SK-N-SH (cell line): ENCODE results near the gene ZSCAN21. TPM values are rescaled to one million over a fixed set of nuclear protein-coding genes. Genes with fewer than 3 reads are reported as not detected.

Experiments
- CTCF ChIA-PET: fragments of 300-600, 350-600 bp; formaldehyde crosslinking; extraction: SDS; loops from one replicate; lab custom pipeline; 2021; lab: Yijun Ruan, JAX
- POLR2A ChIA-PET: fragments of 350-600 bp; sonication (Branson Sonifier 250); formaldehyde crosslinking; extraction: SDS; loops from one replicate; lab custom pipeline; 2020; ENCODE audit warnings: antibody characterized with exemption, inconsistent platforms; lab: Yijun Ruan, JAX
- DNase-seq: peaks from one replicate; pipeline ENCODE4 v3.0.0; 2012
- H2AFZ ChIP-seq: fragments of 200-600 bp; sonication (generic); 2 replicates; pipeline ENCODE4 v1.8.1; 2016; ENCODE audit warnings: antibody characterized with exemption, mild to moderate bottlenecking, low read depth
- H3F3A ChIP-seq: fragments of 200-600 bp; sonication (generic); replicated peaks from 2 replicates; pipeline ENCODE3; 2016; ENCODE audit warnings: antibody characterized with exemption, mild to moderate bottlenecking; ENCODE audit not compliant: insufficient read depth
- H3K27ac ChIP-seq, 2 experiments: fragments of 200-500 bp in 1 of 2; fragments of 200-600 bp in 1 of 2; sonication (Bioruptor generic) in 1 of 2; sonication (generic), shearing (Covaris generic) in 1 of 2; 2 replicates each; pipeline versions ENCODE4 v1.5.1 to v1.6.1; 2014 to 2016; ENCODE audit warnings: low read depth in 2 of 2, inconsistent platforms in 1 of 2, low read length in 1 of 2, mild to moderate bottlenecking in 1 of 2, mixed read lengths in 1 of 2
- H3K27me3 ChIP-seq: fragments of 200-600 bp; sonication (generic), shearing (Covaris generic); 2 replicates; pipeline ENCODE4 v1.6.1; 2016; ENCODE audit warnings: mixed run types; ENCODE audit not compliant: insufficient read depth
- H3K36me3 ChIP-seq, 2 experiments: fragments of 200-500 bp in 1 of 2; fragments of 200-600 bp in 1 of 2; sonication (Bioruptor generic) in 1 of 2; sonication (generic) in 1 of 2; replicated peaks in 1 of 2; 2 replicates each; pipeline versions ENCODE3 to v1.5.1; 2014 to 2016; ENCODE audit warnings: low read length in 1 of 2, mild to moderate bottlenecking in 1 of 2; ENCODE audit not compliant: insufficient read depth in 2 of 2, control insufficient read depth in 1 of 2
- H3K4me1 ChIP-seq, 2 experiments: fragments of 200-500 bp in 1 of 2; fragments of 200-600 bp in 1 of 2; sonication (Bioruptor generic) in 1 of 2; sonication (generic), shearing (Covaris generic) in 1 of 2; 2 replicates each; pipeline versions ENCODE4 v1.5.1 to v1.6.1; 2014 to 2016; ENCODE audit warnings: low read depth in 1 of 2, low read length in 1 of 2, mixed run types in 1 of 2; ENCODE audit not compliant: insufficient read depth in 2 of 2, control insufficient read depth in 1 of 2
- H3K4me2 ChIP-seq: fragments of 200-600 bp; sonication (generic), shearing (Covaris generic); 2 replicates; pipeline ENCODE4 v1.6.1; 2017; ENCODE audit warnings: mixed run types
- H3K4me3 ChIP-seq, 2 experiments: fragments of 200-500 bp in 1 of 2; fragments of 200-600 bp in 1 of 2; sonication (Bioruptor generic) in 1 of 2; sonication (generic), shearing (Covaris generic) in 1 of 2; 2 replicates each; pipeline versions ENCODE4 v1.5.1 to v1.8.1; 2014 to 2016; ENCODE audit warnings: low read depth in 2 of 2, inconsistent platforms in 1 of 2, low read length in 1 of 2, mild to moderate bottlenecking in 1 of 2, mixed read lengths in 1 of 2, moderate library complexity in 1 of 2
- H3K79me2 ChIP-seq: fragments of 200-600 bp; sonication (generic); 2 replicates; pipeline ENCODE4 v1.8.1; 2017; ENCODE audit warnings: mild to moderate bottlenecking; ENCODE audit not compliant: insufficient read depth
- H3K9ac ChIP-seq: fragments of 200-600 bp; sonication (generic); 2 replicates; pipeline ENCODE4 v1.6.1; 2017; ENCODE audit warnings: mixed run types
- H3K9me2 ChIP-seq: fragments of 200-600 bp; sonication (generic); 2 replicates; pipeline ENCODE4 v1.6.1; 2017; ENCODE audit warnings: mixed run types
- H3K9me3 ChIP-seq: fragments of 200-600 bp; sonication (generic); 2 replicates; pipeline ENCODE4 v1.6.1; 2017; ENCODE audit warnings: mixed run types, mild to moderate bottlenecking, moderate library complexity
- H4K20me1 ChIP-seq: fragments of 200-600 bp; sonication (generic); 2 replicates; pipeline ENCODE4 v1.6.1; 2017; ENCODE audit warnings: mild to moderate bottlenecking, mixed run types; ENCODE audit not compliant: insufficient read depth
- CHD2 ChIP-seq: fragments of 150-350 bp; IDR thresholded peaks from 2 replicates; pipeline ENCODE4 v1.6.1; 2018; ENCODE audit warnings: low read length; ENCODE audit not compliant: partially characterized antibody
- CTCF ChIP-seq: fragments of 200-600 bp; sonication (generic); IDR thresholded peaks from 2 replicates; pipeline ENCODE4 v1.6.1; 2017; ENCODE audit warnings: antibody characterized with exemption, mild to moderate bottlenecking, moderate library complexity
- ELF1 ChIP-seq: IDR thresholded peaks from 2 replicates; pipeline ENCODE4 v1.4.0; 2012
- FOSL2 ChIP-seq: IDR thresholded peaks from 2 replicates; pipeline ENCODE4 v1.4.0; 2012; ENCODE audit warnings: low read depth, mild to moderate bottlenecking, moderate library complexity, borderline replicate concordance
- FOXJ3 ChIP-seq: sonication (generic); formaldehyde crosslinking; IDR thresholded peaks from 2 replicates; pipeline ENCODE4 v1.5.1; 2020; ENCODE audit warnings: mild to moderate bottlenecking, missing genetic modification reagents
- JUND ChIP-seq: IDR thresholded peaks from 2 replicates; pipeline ENCODE4 v1.4.0; 2012
- MAX ChIP-seq: IDR thresholded peaks from 2 replicates; pipeline ENCODE4 v1.4.0; 2012; ENCODE audit warnings: low read depth
- MXI1 ChIP-seq: IDR thresholded peaks from 2 replicates; pipeline ENCODE4 v1.6.1; 2012; ENCODE audit warnings: mild to moderate bottlenecking, low read depth, low read length, improper control_type of control experiment
- NFIC ChIP-seq: IDR thresholded peaks from 2 replicates; pipeline ENCODE4 v1.4.0; 2012; ENCODE audit warnings: borderline replicate concordance
- RAD21 ChIP-seq: IDR thresholded peaks from 2 replicates; pipeline ENCODE4 v1.6.1; 2012; ENCODE audit warnings: mild to moderate bottlenecking, low read length
- RFX5 ChIP-seq: IDR thresholded peaks from 2 replicates; pipeline ENCODE4 v1.6.1; 2012; ENCODE audit warnings: mild to moderate bottlenecking, improper control_type of control experiment, low read length
- SMC3 ChIP-seq: IDR thresholded peaks from 2 replicates; pipeline ENCODE4 v1.6.1; 2012; ENCODE audit warnings: low read depth, low read length, improper control_type of control experiment
- TCF12 ChIP-seq: IDR thresholded peaks from 2 replicates; pipeline ENCODE4 v1.4.0; 2012
- YY1 ChIP-seq: IDR thresholded peaks from 2 replicates; pipeline ENCODE4 v1.4.0; 2012; ENCODE audit warnings: low read depth, mild to moderate bottlenecking
- WGBS: methylation state at CpG from one replicate; pipeline ENCODE4 v1.1.6; 2017; ENCODE audit warnings: low lambda C conversion rate; 5-methylcytosine and 5-hydroxymethylcytosine counted together
- polyA plus RNA-seq, 3 experiments: library from polyadenylated mRNA; depleted of rRNA; stranded (reverse); fragments of >200 nt; gene quantifications; 2 replicates each; pipeline ENCODE4 v1.2.3, GENCODE V29; 2012
- TF ChIP-seq, protein P1 (sequence below): IDR thresholded peaks from 2 replicates; pipeline ENCODE4 v1.4.0; 2012; ENCODE audit warnings: low read depth, borderline replicate concordance
- TF ChIP-seq, protein P2 (sequence below): IDR thresholded peaks from 2 replicates; pipeline ENCODE4; 2012
- TF ChIP-seq, protein P3 (sequence below): fragments of 150-350 bp; IDR thresholded peaks from 2 replicates; pipeline ENCODE4 v1.6.1; 2016; ENCODE audit warnings: mild to moderate bottlenecking, low read depth, low read length

ZSCAN21 gene
- polyA plus RNA-seq, 1 of the 3 experiments (the other 2 are of a cell fraction) = 17.5 TPM

GRCh38 chr7:100063376-100063775 lies 13.8 kb downstream of the ZSCAN21 start (continued):
- TF ChIP-seq CTCF = no peak
- no peak for TF ChIP-seq JUND
- no peak for TF ChIP-seq RFX5
- no peak for TF ChIP-seq RAD21
- TF ChIP-seq MAX = no peak

DNA sequence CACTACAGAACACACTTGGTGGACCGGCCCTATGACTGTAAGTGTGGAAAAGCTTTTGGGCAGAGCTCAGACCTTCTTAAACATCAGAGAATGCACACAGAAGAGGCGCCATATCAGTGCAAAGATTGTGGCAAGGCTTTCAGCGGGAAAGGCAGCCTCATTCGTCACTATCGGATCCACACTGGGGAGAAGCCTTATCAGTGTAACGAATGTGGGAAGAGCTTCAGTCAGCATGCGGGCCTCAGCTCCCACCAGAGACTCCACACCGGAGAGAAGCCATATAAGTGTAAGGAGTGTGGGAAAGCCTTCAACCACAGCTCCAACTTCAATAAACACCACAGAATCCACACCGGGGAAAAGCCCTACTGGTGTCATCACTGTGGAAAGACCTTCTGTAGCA lies 14.6 kb downstream of the ZSCAN21 start:
- H3K9ac ChIP-seq = no peak overlapping the region
- H3K9me3 ChIP-seq = no peaks in the 10 kb centered on the region
- H4K20me1 ChIP-seq = no peaks in the 10 kb centered on the region
- ChIA-PET POLR2A (interaction anchor here (0.9 to 1.3 kb wide), 4 partner anchors 12 to 187 kb away, joined by 3 to 7 read pairs (median 3); partner anchors contain the start of genes OR2AE1, ZKSCAN1 and ZSCAN21), CTCF (interaction anchor here (1.2 to 2.4 kb wide), 7 partner anchors 9 to 84 kb away, joined by 4 to 10 read pairs (median 8); partner anchors contain the start of genes ZNF3 and ZSCAN21)
- H3K27ac ChIP-seq = no peak overlapping the region
- no peak for DNase-seq
- H3K4me3 ChIP-seq = no peak overlapping the region
- H3K9me2 ChIP-seq = no peaks in the 10 kb centered on the region
- peaks cover 38% of the 10 kb centered on the region for H3F3A ChIP-seq
- H3K4me2 ChIP-seq = no peak overlapping the region
- H3K36me3 ChIP-seq = peaks cover 24 to 56% of the 10 kb centered on the region in 2 experiments
- H3K27me3 ChIP-seq = no peaks in the 10 kb centered on the region
- no peaks in the 10 kb centered on the region for H3K79me2 ChIP-seq
- H3K4me1 ChIP-seq = peaks cover 0 to 21% of the 10 kb centered on the region in 2 experiments; a peak in 1 of 4 replicates
- H2AFZ ChIP-seq = no peak overlapping the region
- WGBS = 98% methylated on average over 9 of the region's 9 CpGs
- no peak for TF ChIP-seq MXI1
- TF ChIP-seq CHD2 = no peak
- no peak for TF ChIP-seq RFX5
- TF ChIP-seq CTCF = no peak
- TF ChIP-seq, protein P1, sequence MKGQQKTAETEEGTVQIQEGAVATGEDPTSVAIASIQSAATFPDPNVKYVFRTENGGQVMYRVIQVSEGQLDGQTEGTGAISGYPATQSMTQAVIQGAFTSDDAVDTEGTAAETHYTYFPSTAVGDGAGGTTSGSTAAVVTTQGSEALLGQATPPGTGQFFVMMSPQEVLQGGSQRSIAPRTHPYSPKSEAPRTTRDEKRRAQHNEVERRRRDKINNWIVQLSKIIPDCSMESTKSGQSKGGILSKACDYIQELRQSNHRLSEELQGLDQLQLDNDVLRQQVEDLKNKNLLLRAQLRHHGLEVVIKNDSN = no peak
- no peak for TF ChIP-seq FOSL2
- TF ChIP-seq, protein P2, sequence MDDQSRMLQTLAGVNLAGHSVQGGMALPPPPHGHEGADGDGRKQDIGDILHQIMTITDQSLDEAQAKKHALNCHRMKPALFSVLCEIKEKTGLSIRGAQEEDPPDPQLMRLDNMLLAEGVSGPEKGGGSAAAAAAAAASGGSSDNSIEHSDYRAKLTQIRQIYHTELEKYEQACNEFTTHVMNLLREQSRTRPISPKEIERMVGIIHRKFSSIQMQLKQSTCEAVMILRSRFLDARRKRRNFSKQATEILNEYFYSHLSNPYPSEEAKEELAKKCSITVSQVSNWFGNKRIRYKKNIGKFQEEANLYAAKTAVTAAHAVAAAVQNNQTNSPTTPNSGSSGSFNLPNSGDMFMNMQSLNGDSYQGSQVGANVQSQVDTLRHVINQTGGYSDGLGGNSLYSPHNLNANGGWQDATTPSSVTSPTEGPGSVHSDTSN = no peak
- no peak for TF ChIP-seq YY1
- TF ChIP-seq MAX = no peak
- TF ChIP-seq ELF1 = no peak
- no peak for TF ChIP-seq FOXJ3
- TF ChIP-seq TCF12 = no peak
- TF ChIP-seq SMC3 = no peak
- TF ChIP-seq, protein P3, sequence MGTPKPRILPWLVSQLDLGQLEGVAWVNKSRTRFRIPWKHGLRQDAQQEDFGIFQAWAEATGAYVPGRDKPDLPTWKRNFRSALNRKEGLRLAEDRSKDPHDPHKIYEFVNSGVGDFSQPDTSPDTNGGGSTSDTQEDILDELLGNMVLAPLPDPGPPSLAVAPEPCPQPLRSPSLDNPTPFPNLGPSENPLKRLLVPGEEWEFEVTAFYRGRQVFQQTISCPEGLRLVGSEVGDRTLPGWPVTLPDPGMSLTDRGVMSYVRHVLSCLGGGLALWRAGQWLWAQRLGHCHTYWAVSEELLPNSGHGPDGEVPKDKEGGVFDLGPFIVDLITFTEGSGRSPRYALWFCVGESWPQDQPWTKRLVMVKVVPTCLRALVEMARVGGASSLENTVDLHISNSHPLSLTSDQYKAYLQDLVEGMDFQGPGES = no peak
- no peak for TF ChIP-seq NFIC
